WTC11 (cell line): ENCODE measurements around the gene TRUB1. TPM values are rescaled to one million over a fixed set of nuclear protein-coding genes. Genes with fewer than 3 reads are reported as not detected.

ENCODE experiments used
- ATAC-seq: fragments of 200-7000 bp; cut with Tn5 transposase; 2 replicates; pipeline ENCODE4 v1.10.0; 2021; ENCODE audit warnings: mild to moderate bottlenecking, moderate library complexity
- CTCF ChIA-PET: fragments of 300-600 bp; sonication (Branson Sonifier 250); formaldehyde crosslinking; loops from one replicate; lab custom pipeline; 2021; ENCODE audit warnings: antibody characterized with exemption; lab: Charles Lee
- POLR2A ChIA-PET: fragments of 350-600 bp; sonication (Branson Sonifier 250); formaldehyde crosslinking; loops from one replicate; lab custom pipeline; 2021; ENCODE audit warnings: antibody characterized with exemption; lab: Charles Lee
- DNase-seq: peaks from one replicate; pipeline ENCODE4 v3.0.0; 2021; ENCODE audit warnings: low spot score
- H3K27ac Mint-ChIP-seq: 2 replicates; pipeline ENCODE4 v1.8.0; 2021; ENCODE audit warnings: mixed read lengths
- H3K27me3 Mint-ChIP-seq: 2 replicates; pipeline ENCODE4 v1.8.0; 2021; ENCODE audit warnings: low read depth, mild to moderate bottlenecking, moderate library complexity, mixed read lengths
- H3K36me3 Mint-ChIP-seq: 2 replicates; pipeline ENCODE4 v1.8.0; 2021; ENCODE audit warnings: mixed read lengths
- H3K4me1 Mint-ChIP-seq: 2 replicates; pipeline ENCODE4 v1.8.0; 2022; ENCODE audit warnings: mixed read lengths
- H3K4me3 Mint-ChIP-seq: 2 replicates; pipeline ENCODE4 v1.8.0; 2021; ENCODE audit warnings: mild to moderate bottlenecking, moderate library complexity, mixed read lengths
- H3K9me3 Mint-ChIP-seq: 2 replicates; pipeline ENCODE4 v1.8.0; 2021; ENCODE audit warnings: mixed read lengths
- AR ChIP-seq: fragments of 250-450 bp; sonication (Bioruptor Pico); IDR thresholded peaks from 2 replicates; pipeline ENCODE4 v1.9.0; 2021; ENCODE audit warnings: mild to moderate bottlenecking
- ATF2 ChIP-seq: sonication (generic); formaldehyde crosslinking; IDR thresholded peaks from 2 replicates; pipeline ENCODE4 v1.8.1; 2022; ENCODE audit warnings: low read depth, missing genetic modification reagents, borderline replicate concordance
- CTCF ChIP-seq: fragments of 200-600 bp; IDR thresholded peaks from 2 replicates; pipeline ENCODE4 v1.8.0; 2022; ENCODE audit warnings: antibody characterized with exemption
- ETV6 ChIP-seq: sonication (generic); formaldehyde crosslinking; IDR thresholded peaks from 2 replicates; pipeline ENCODE4 v1.8.1; 2022; ENCODE audit warnings: mild to moderate bottlenecking, missing genetic modification reagents
- OVOL2 ChIP-seq: fragments of 250-450 bp; sonication (Bioruptor Pico); IDR thresholded peaks from 2 replicates; pipeline ENCODE4 v1.9.0; 2021; ENCODE audit warnings: mild to moderate bottlenecking, borderline replicate concordance
- PREB ChIP-seq: sonication (generic); formaldehyde crosslinking; IDR thresholded peaks from 2 replicates; pipeline ENCODE4 v1.8.1; 2022; ENCODE audit warnings: mild to moderate bottlenecking, missing genetic modification reagents, moderate library complexity, borderline replicate concordance
- STAT6 ChIP-seq: sonication (generic); formaldehyde crosslinking; conservative IDR thresholded peaks from 2 replicates; pipeline ENCODE4 v1.8.1; 2023; ENCODE audit warnings: mild to moderate bottlenecking, low read depth, missing genetic modification reagents, moderate library complexity
- TP53 ChIP-seq: sonication (generic); formaldehyde crosslinking; IDR thresholded peaks from 2 replicates; pipeline ENCODE4 v1.8.1; 2023; ENCODE audit warnings: mild to moderate bottlenecking, missing genetic modification reagents
- ZBTB21 ChIP-seq: sonication (generic); formaldehyde crosslinking; IDR thresholded peaks from 2 replicates; pipeline ENCODE4 v1.8.1; 2023; ENCODE audit warnings: mild to moderate bottlenecking, missing genetic modification reagents, borderline replicate concordance
- ZNF219 ChIP-seq: sonication (generic); formaldehyde crosslinking; IDR thresholded peaks from 2 replicates; pipeline ENCODE4 v1.8.0; 2023; ENCODE audit warnings: missing genetic modification reagents, mild to moderate bottlenecking, borderline replicate concordance
- ZNF396 ChIP-seq: fragments of 250-450 bp; sonication (Bioruptor Pico); IDR thresholded peaks from 2 replicates; pipeline ENCODE4 v1.8.0; 2021; ENCODE audit warnings: mild to moderate bottlenecking, moderate library complexity, borderline replicate concordance
- ZNF416 ChIP-seq: fragments of 250-450 bp; sonication (Bioruptor Pico); IDR thresholded peaks from 2 replicates; pipeline ENCODE4 v1.9.0; 2021; ENCODE audit warnings: mild to moderate bottlenecking, inconsistent platforms
- ZSCAN18 ChIP-seq: fragments of 250-450 bp; sonication (Bioruptor Pico); IDR thresholded peaks from 2 replicates; pipeline ENCODE4 v2.1.2; 2022; ENCODE audit warnings: mild to moderate bottlenecking, moderate library complexity
- total RNA-seq: library from RNA; stranded (reverse); gene quantifications from 3 replicates; pipeline ENCODE4 v1.2.3, GENCODE V29; 2021
- TF ChIP-seq, protein P1 (sequence below): sonication (generic); formaldehyde crosslinking; IDR thresholded peaks from 2 replicates; pipeline ENCODE4 v1.8.0; 2022; ENCODE audit warnings: mild to moderate bottlenecking, missing genetic modification reagents
- TF ChIP-seq, protein P2 (sequence below): fragments of 250-450 bp; sonication (Bioruptor Pico); IDR thresholded peaks from 2 replicates; pipeline ENCODE4 v1.8.0; 2021; ENCODE audit warnings: mild to moderate bottlenecking
- TF ChIP-seq, protein P3 (sequence below): sonication (generic); formaldehyde crosslinking; IDR thresholded peaks from 2 replicates; pipeline ENCODE4 v1.8.1; 2022; ENCODE audit warnings: mild to moderate bottlenecking, moderate library complexity, missing genetic modification reagents

Gene TRUB1
- total RNA-seq, 1 experiment from 2014 or later: 27.8 TPM

DNA sequence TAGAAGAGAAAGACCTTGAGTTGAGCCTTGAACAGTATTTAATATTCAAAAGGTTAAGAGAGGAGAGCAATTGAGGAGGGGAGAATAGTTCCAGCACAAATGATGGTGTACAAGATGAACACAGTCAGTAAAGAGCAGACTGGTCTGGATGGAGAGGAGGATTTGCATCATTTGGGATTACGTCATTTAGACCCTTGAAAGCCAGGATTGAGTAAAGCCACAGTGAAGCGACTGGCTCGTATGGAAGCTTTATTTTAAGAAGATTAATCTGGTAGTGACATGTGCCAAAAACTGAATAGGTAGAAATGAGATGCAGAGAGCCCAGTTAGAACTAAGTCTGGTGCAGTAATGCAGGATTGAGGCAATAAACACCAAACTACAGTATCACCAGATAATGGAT is 52.6 kb downstream of the TRUB1 start (continued):
- TF ChIP-seq ATF2 (CRISPR knock-in tag) (no peak), ZBTB21 (CRISPR knock-in tag) (no peak), ZNF396 (no peak), PREB (CRISPR knock-in tag) (no peak)

DNA sequence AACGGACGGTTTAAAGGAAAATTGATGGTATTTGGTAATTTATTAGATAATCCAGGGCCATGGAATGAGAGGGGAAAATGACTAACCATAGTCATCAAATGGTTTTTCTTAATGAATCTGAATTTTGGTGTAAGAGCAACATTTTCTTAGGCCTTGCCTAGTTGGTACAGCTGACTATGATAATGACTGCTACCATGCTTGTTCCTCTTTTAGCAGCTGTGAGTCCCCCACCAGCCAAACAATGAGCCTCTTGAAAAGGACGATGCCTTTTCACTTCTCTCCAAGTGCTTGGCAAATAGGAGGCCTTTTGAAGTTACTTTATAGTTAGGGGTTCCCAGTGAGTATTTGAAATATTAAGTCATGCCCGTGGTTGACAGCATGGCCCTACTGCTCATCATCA is 53.0 kb downstream of the TRUB1 start:
- no peaks in the 10 kb centered on the region for H3K4me1 Mint-ChIP-seq

GRCh38 chr10:114992189-114992775 is 54.3 kb downstream of the TRUB1 start:
- Mint-ChIP-seq H3K27ac (no peak overlapping the region), H3K27me3 (no peaks in the 10 kb centered on the region), H3K4me1 (no peaks in the 10 kb centered on the region), H3K4me3 (no peak overlapping the region), H3K9me3 (no peaks in the 10 kb centered on the region), H3K36me3 (no peaks in the 10 kb centered on the region)
- ChIA-PET CTCF (interaction anchor here (1.5 kb wide), 1 partner anchor 57 kb away, joined by 3 read pairs; no protein-coding TSS in a partner anchor), POLR2A (no interaction called here)
- ATAC-seq: no peak
- DNase-seq: no peak
- TF ChIP-seq ZSCAN18 (no peak), STAT6 (CRISPR knock-in tag) (no peak), TP53 (CRISPR knock-in tag) (no peak), CTCF (no peak), AR (no peak), ETV6 (no peak), OVOL2 (CRISPR knock-in tag) (no peak), ZNF396 (no peak)
- TF ChIP-seq, protein P1, sequence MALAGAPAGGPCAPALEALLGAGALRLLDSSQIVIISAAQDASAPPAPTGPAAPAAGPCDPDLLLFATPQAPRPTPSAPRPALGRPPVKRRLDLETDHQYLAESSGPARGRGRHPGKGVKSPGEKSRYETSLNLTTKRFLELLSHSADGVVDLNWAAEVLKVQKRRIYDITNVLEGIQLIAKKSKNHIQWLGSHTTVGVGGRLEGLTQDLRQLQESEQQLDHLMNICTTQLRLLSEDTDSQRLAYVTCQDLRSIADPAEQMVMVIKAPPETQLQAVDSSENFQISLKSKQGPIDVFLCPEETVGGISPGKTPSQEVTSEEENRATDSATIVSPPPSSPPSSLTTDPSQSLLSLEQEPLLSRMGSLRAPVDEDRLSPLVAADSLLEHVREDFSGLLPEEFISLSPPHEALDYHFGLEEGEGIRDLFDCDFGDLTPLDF (CRISPR knock-in tag): no peak
- TF ChIP-seq, protein P2, sequence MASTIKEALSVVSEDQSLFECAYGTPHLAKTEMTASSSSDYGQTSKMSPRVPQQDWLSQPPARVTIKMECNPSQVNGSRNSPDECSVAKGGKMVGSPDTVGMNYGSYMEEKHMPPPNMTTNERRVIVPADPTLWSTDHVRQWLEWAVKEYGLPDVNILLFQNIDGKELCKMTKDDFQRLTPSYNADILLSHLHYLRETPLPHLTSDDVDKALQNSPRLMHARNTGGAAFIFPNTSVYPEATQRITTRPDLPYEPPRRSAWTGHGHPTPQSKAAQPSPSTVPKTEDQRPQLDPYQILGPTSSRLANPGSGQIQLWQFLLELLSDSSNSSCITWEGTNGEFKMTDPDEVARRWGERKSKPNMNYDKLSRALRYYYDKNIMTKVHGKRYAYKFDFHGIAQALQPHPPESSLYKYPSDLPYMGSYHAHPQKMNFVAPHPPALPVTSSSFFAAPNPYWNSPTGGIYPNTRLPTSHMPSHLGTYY: no peak

More for the DNA sequence above, 53.0 kb downstream of the TRUB1 start:
- TF ChIP-seq, protein P3, sequence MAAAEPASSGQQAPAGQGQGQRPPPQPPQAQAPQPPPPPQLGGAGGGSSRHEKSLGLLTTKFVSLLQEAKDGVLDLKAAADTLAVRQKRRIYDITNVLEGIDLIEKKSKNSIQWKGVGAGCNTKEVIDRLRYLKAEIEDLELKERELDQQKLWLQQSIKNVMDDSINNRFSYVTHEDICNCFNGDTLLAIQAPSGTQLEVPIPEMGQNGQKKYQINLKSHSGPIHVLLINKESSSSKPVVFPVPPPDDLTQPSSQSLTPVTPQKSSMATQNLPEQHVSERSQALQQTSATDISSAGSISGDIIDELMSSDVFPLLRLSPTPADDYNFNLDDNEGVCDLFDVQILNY (CRISPR knock-in tag): no peak
- TF ChIP-seq ZNF416 (CRISPR knock-in tag): no peak
- no peak for TF ChIP-seq ZNF219 (CRISPR knock-in tag)
- ChIA-PET POLR2A (no interaction called here), CTCF (no interaction called here)
- H3K36me3 Mint-ChIP-seq: peaks cover under 1% of the 10 kb centered on the region; the same call in 1 of the 2 replicates
- no peak overlapping the region for H3K4me3 Mint-ChIP-seq
- ATAC-seq: no peak
- DNase-seq: no peak
- H3K9me3 Mint-ChIP-seq: no peaks in the 10 kb centered on the region; the same call in 1 of the 2 replicates
- H3K27ac Mint-ChIP-seq: no peak overlapping the region
- H3K27me3 Mint-ChIP-seq: no peaks in the 10 kb centered on the region
